ENCODE results near the gene PAPPA.

Gene PAPPA

DNA sequence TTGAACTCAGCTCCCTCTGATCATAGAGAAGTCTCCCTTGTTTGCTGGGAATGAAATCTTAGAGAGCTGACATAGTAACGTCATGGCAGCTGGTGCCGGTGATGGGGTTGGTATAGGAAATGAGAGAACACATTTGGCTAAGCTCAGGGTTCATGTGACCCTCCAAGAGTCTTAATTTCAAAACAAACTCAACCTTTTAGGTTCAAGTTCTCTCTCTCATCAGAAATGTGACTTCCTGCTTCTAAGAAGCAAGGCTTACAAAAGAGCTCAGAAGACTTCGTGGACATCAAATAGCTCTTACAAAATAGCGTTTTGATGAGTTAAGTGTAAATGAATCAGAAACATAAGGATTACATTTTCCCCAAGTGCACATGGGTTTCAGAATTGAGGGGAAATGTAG, 97.3 kb downstream of the PAPPA start:
- Histone ChIP-seq H3K9me3 (ENCODE audit: insufficient read depth, low read depth, low read length) (no peaks in the 10 kb centered on the region), H3K9me2 (replicated peaks; ENCODE audit: low read depth, low read length) (no peaks in the 10 kb centered on the region), H3K36me3 (ENCODE audit: insufficient read depth, low read length) (no peaks in the 10 kb centered on the region)

DNA sequence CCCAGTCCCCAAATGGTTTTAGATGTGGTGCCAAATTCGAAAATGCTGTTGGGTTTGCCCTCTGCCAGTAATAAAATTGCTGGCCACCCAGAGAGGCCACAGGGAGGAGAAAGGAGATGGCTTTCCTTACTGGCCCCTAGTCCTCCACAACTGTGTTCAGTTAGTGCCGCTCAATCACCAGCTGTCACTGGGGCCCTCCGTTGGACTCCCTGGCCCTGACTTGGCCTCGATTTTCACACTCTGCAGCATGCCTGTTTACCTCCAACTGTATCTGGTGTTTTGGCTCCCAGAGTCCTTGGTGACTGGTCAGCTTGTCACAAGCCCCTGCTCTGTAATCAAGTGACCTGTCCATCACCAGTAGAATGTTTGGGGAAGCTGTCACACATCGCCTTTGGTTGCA, 97.8 kb downstream of the PAPPA start:
- TF ChIP-seq, protein P1, sequence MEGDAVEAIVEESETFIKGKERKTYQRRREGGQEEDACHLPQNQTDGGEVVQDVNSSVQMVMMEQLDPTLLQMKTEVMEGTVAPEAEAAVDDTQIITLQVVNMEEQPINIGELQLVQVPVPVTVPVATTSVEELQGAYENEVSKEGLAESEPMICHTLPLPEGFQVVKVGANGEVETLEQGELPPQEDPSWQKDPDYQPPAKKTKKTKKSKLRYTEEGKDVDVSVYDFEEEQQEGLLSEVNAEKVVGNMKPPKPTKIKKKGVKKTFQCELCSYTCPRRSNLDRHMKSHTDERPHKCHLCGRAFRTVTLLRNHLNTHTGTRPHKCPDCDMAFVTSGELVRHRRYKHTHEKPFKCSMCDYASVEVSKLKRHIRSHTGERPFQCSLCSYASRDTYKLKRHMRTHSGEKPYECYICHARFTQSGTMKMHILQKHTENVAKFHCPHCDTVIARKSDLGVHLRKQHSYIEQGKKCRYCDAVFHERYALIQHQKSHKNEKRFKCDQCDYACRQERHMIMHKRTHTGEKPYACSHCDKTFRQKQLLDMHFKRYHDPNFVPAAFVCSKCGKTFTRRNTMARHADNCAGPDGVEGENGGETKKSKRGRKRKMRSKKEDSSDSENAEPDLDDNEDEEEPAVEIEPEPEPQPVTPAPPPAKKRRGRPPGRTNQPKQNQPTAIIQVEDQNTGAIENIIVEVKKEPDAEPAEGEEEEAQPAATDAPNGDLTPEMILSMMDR (conservative IDR thresholded peaks at IDR 0.05; ENCODE audit: low read length), result no peak
- no peak for TF ChIP-seq EZH2phosphoT487 (IDR thresholded peaks at IDR 0.05; ENCODE audit: borderline replicate concordance)
- Histone ChIP-seq H3F3A (ENCODE audit: low read depth) (no peaks in the 10 kb centered on the region), H3K36me3 (ENCODE audit: insufficient read depth, low read length) (no peaks in the 10 kb centered on the region)

More for the DNA sequence above, 97.3 kb downstream of the PAPPA start:
- H3K9ac ChIP-seq (ENCODE audit: low read depth, low read length, poor library complexity, severe bottlenecking), result no peak overlapping the region
- no peak overlapping the region for H3K4me3 ChIP-seq (ENCODE audit: low read length, poor library complexity, severe bottlenecking)
- no peaks in the 10 kb centered on the region for H3K27me3 ChIP-seq (ENCODE audit: insufficient read depth, low read length, poor library complexity, severe bottlenecking)
- no peaks in the 10 kb centered on the region for H4K20me1 ChIP-seq (ENCODE audit: insufficient read depth, low read length, poor library complexity, severe bottlenecking)
- TF ChIP-seq, protein P1 (conservative IDR thresholded peaks at IDR 0.05; ENCODE audit: low read length), result no peak
- no peak for TF ChIP-seq EZH2phosphoT487 (IDR thresholded peaks at IDR 0.05; ENCODE audit: borderline replicate concordance)
- no peak overlapping the region for H3K4me2 ChIP-seq (ENCODE audit: low read depth, low read length, poor library complexity, severe bottlenecking)
- H3K79me2 ChIP-seq (ENCODE audit: insufficient read depth, low read length), result no peaks in the 10 kb centered on the region
- H3K4me1 ChIP-seq (ENCODE audit: insufficient read depth, low read length, poor library complexity, severe bottlenecking), result no peaks in the 10 kb centered on the region
- no peak overlapping the region for H2AFZ ChIP-seq (ENCODE audit: low read length)
- H3F3A ChIP-seq (ENCODE audit: low read depth), result no peaks in the 10 kb centered on the region

DNA sequence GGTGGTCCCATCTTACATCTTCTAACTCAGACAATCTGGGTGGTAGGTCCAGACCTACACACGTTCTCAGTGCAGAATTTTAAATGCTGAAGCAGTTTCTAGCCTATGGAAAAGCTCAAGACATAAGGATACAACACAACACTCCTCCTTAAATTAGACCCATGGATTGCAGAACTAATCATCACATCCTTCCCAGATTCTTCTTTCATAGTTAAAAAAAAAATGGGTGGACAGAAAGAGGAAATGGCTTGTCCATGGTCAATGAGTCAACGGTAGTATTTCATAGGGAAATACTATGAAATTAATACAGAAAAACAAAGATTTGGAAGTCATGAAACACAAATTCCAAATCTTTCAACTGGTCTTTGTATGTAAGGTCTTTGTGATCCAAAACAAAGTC, 106.9 kb downstream of the PAPPA start:
- no peaks in the 10 kb centered on the region for H3K9me3 ChIP-seq (ENCODE audit: insufficient read depth, low read depth, low read length)
- no peaks in the 10 kb centered on the region for H3K4me1 ChIP-seq (ENCODE audit: insufficient read depth, low read length, poor library complexity, severe bottlenecking)
- no peaks in the 10 kb centered on the region for H3K27me3 ChIP-seq (ENCODE audit: insufficient read depth, low read length, poor library complexity, severe bottlenecking)
- no peaks in the 10 kb centered on the region for H3K36me3 ChIP-seq (ENCODE audit: insufficient read depth, low read length)
- H2AFZ ChIP-seq (ENCODE audit: low read length), result no peak overlapping the region
- H3K9ac ChIP-seq (ENCODE audit: low read depth, low read length, poor library complexity, severe bottlenecking), result no peak overlapping the region
- no peak overlapping the region for H3K4me3 ChIP-seq (ENCODE audit: low read length, poor library complexity, severe bottlenecking)
- H3F3A ChIP-seq (ENCODE audit: low read depth), result no peaks in the 10 kb centered on the region
- no peaks in the 10 kb centered on the region for H3K9me2 ChIP-seq (replicated peaks; ENCODE audit: low read depth, low read length)
- TF ChIP-seq EZH2phosphoT487 (IDR thresholded peaks at IDR 0.05; ENCODE audit: borderline replicate concordance), result no peak
- TF ChIP-seq, protein P1 (conservative IDR thresholded peaks at IDR 0.05; ENCODE audit: low read length), result no peak
- H3K4me2 ChIP-seq (ENCODE audit: low read depth, low read length, poor library complexity, severe bottlenecking), result no peak overlapping the region
- no peaks in the 10 kb centered on the region for H4K20me1 ChIP-seq (ENCODE audit: insufficient read depth, low read length, poor library complexity, severe bottlenecking)
- no peaks in the 10 kb centered on the region for H3K79me2 ChIP-seq (ENCODE audit: insufficient read depth, low read length)

More for the DNA sequence above, 97.8 kb downstream of the PAPPA start:
- Histone ChIP-seq H2AFZ (ENCODE audit: low read length) (no peak overlapping the region), H3K27me3 (ENCODE audit: insufficient read depth, low read length, poor library complexity, severe bottlenecking) (no peaks in the 10 kb centered on the region), H3K4me2 (ENCODE audit: low read depth, low read length, poor library complexity, severe bottlenecking) (no peak overlapping the region), H3K79me2 (ENCODE audit: insufficient read depth, low read length) (no peaks in the 10 kb centered on the region), H3K9me2 (replicated peaks; ENCODE audit: low read depth, low read length) (no peaks in the 10 kb centered on the region), H3K9ac (ENCODE audit: low read depth, low read length, poor library complexity, severe bottlenecking) (no peak overlapping the region), H3K4me3 (ENCODE audit: low read length, poor library complexity, severe bottlenecking) (no peak overlapping the region), H3K4me1 (ENCODE audit: insufficient read depth, low read length, poor library complexity, severe bottlenecking) (no peaks in the 10 kb centered on the region), H4K20me1 (ENCODE audit: insufficient read depth, low read length, poor library complexity, severe bottlenecking) (no peaks in the 10 kb centered on the region), H3K9me3 (ENCODE audit: insufficient read depth, low read depth, low read length) (no peaks in the 10 kb centered on the region)
